Measurements from ENCODE around the gene PTPN1.

- no peak for TF ChIP-seq CTCF (IDR thresholded peaks at IDR 0.05)
- TF ChIP-seq POLR2A (IDR thresholded peaks at IDR 0.05), result no peak
Measured at GRCh38 chr20:50609438-50609989, 99.3 kb downstream of the PTPN1 start.

Measured in thyroid gland (tissue), 4 donors.